HG03457 (cell line): ENCODE results near the gene MIA.
"Not testable (repeated sequence)": the region's sequence is repeated elsewhere in the genome, so short reads cannot be mapped to it uniquely, and the experiment has no call there.

Experiments
- ATAC-seq: cut with Tn5 transposase; IDR thresholded peaks from one replicate; pipeline ENCODE4 v1.9.1; 2021; ENCODE audit warnings: moderate number of reproducible peaks; ENCODE audit not compliant: unreplicated experiment

Gene MIA

DNA sequence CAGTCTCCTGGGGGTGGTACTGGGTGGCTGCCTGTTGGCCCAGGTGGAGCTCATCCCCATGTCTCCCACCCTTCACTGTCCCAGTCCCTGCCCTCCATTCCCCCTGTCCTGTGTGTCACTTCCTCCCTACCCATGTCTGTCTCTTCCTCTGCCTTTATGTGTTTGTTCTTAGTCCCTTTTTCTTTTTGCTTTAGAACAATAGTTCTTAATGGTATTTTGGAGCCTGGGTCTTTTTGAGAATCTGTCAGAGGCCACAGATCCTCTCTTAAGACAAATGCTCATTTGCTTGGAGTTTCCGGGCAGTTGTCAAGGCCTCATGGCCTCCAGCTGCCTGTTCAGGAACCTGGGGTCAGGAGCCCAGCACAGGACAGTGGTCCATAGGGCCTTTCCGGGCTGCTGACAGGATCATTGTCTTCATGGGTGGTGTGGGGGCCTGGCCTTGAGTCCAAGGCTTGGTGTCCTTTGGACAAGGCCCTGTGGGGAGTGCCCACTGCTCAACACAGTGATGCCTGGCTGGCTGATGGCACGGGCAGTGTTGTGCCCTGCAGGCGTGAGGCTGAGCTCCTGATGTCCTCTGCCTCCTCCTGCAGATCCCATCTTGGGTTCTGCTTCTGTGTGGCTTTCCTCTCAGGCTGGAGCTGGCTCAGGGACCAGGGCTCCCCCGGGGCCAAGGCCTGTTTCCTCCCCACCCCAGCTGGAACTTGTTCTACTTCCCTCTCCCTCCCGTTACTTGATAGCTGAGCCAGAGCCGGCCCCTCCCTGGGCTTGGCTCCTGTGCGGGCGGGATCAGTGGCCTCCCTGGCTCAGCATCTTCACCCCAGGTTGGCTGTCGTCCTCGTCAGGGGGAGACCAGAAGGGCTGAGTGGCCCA, 27.2 kb downstream of the MIA start:
- no peak for ATAC-seq

DNA sequence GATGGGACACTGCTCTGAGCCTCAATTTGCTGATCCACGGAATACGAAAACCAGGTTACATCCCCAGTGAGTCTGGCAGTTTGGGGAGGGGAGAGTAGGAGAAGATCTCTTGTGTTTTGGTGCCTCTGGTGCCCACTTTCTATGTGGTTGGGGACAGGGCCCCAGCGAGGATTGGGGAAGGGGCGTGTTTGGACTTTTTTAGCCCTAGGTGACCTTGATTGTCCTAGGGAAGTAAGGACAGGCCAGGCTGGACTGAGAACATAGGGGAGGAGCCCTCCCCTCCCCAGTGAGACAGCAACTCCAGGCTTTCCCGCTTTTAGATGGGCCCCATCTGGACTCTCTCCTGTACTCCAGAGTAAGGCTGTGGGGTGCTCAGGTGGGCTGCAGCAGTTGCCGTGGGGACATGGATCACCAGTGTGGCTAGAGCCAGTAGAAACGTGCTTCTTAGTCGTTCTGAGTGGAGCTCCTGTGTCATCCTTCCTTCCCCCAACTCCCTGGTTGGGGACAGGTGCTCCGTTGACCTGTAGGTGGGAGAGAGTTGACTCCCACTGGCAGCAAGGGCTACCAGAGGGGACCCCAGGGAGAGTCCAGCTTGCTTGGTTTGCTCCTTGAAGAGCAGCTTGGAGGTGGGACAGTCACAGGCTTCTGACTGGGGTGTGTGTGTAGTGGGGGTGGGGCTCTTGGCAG, 28.0 kb downstream of the MIA start:
- ATAC-seq = no peak

DNA sequence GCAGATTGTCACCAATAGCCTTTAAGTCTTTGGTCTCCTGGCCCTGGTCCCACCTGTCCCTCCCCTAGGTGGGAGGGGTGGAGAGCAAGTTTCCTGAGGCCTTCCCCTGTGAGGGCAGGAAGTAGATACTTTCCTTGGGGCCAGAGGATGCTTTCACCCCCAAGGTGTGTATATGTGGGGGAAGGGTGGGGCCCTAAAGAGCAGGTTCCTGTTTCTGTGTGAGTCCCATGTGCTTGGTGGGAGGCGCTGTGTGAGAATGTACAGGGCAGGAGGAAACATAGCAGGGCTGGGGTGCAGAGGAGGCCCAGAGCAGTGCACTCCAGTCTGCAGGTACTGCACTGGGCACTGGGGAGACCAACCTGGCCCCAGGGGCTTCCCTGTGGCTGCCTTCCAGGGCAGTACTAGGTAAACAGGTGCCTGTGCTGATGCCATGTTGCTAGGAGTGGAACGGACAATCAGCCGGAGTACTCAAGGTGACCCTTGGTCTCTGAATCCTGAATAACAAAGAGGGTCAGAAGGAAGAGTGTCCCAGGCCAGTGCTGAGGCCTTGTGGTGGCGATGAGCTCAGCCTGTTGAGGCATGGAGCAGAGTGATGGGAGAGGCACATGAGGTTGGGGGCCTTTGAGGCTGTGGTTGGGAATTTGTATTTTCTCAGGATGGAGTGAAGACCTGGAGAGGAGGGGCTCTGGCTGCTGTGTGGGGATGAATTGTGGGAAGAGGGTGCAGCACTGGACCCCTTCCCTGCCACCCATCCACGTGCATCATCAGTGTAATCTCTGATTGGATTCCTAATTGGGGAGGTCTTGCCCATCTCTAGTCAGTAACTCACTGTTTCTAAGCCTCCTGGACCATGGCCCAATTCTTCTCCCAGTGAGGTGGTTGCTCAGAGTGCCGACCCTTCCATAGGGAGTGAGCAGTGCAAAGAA, 28.8 kb downstream of the MIA start:
- ATAC-seq = no peak

DNA sequence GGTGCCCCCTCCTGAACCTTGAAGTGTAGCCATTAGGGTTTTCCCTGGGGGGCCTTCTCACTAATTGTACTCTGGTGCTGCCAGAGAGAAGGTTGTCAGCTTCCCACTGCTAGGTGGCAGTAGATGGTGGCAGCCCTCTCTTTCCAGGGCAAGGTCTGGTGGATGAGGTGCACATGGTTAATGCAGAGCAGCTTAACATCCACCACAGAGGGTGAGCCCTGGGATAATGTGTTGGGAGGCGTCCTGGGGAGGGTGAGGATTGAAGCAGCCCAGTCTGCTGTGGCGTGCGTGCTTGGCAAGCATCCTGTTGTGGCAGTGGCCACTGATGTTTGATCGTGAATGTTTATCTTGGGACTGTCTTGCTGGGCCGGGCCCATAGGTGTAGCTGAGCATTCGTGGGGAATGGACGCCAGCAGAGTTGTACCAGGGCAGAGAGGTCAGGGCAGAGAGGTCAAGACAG, 29.5 kb downstream of the MIA start:
- no peak for ATAC-seq

DNA sequence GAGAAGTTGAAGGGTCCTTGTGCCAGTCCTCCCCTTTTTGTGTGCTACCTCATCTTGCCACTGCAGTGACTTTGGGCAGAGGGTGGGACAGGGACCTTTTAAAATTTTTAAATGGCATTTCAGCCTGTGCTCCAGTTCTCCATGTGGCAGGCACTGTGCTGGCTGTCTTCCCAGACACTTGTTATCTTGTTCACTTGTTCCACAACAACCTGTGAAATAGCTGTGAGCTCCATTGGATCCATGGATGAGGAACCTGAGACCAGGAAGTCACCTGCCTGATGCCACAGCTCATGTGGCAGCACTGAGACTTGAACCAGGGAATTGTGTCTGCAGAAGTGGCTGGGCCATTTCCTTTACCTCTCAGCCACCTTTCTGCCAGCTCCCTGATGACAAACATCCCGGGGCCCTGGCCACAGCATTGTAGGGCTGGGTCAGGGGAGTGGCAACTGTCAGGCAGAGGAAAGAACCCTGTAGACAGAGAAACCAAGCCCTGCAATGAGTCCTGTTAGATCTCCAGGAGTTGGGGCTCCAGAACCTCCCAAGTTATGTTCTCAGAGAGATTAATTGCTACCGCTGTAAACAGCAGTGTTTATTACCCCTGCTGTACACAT, 30.0 kb downstream of the MIA start:
- no peak for ATAC-seq

DNA sequence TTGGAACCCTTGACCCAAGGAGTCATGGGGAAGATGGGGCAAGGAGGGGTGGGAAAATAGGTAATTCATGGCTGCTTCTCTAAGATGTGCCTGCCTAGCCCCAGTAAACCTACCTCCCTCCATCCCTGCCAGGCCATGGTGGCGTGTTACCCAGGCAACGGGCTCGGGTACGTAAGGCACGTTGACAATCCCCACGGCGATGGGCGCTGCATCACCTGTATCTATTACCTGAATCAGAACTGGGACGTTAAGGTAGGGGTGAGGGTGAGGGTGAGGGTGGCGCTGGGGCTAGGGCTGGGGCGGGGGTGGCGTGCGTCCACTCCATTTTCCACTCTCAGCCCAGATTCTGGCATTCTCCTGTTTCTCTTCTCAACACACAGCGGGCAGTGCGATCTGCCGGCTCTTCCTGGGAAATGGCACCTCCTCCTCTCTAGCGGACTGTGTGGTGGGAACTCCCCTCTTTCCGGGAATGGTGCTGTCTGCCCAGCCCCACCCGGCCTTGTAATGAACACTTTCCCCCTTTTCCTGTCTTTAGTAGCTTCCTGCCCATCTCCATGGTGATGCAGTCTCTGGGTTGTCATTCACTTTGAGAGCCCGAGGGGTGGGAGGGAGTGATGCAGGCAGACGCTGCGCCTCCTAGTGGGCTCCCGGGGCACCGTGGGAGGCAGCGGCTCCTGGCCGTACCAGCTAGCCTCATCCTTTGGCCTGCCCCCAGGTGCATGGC, 31.3 kb downstream of the MIA start:
- ATAC-seq = no peak

DNA sequence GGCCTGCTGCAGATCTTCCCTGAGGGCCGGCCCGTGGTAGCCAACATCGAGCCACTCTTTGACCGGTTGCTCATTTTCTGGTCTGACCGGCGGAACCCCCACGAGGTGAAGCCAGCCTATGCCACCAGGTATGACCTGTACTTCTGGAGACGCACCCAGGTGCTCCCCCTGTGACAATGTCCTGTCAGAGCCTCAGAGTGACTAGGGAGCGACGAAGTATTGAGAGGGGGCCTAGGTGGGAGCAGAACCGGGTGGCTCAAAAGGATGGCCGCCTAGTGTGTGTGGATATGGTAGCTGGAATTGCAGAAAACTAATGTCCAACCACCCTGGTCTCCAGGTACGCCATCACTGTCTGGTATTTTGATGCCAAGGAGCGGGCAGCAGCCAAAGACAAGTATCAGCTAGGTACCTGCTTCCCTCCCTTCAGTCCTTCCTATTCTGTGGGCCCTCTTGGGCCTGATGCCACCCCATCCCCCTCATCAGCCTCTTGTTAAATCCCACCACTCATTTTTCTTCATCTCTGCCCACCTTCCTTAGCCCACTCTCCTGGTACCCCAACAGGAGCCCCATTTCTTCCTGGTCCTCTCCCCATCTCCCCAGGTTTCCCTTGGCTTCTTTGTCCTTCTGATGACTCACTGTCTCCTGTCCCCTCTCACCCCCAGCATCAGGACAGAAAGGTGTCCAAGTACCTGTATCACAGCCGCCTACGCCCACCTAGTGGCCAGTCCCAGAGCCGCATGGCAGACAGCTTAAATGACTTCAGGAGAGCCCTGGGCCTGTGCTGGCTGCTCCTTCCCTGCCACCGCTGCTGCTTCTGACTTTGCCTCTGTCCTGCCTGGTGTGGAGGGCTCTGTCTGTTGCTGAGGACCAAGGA, 32.1 kb downstream of the MIA start:
- ATAC-seq = no peak

DNA sequence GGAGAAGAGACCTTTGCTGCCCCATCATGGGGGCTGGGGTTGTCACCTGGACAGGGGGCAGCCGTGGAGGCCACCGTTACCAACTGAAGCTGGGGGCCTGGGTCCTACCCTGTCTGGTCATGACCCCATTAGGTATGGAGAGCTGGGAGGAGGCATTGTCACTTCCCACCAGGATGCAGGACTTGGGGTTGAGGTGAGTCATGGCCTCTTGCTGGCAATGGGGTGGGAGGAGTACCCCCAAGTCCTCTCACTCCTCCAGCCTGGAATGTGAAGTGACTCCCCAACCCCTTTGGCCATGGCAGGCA, 32.7 kb downstream of the MIA start:
- ATAC-seq = no peak

DNA sequence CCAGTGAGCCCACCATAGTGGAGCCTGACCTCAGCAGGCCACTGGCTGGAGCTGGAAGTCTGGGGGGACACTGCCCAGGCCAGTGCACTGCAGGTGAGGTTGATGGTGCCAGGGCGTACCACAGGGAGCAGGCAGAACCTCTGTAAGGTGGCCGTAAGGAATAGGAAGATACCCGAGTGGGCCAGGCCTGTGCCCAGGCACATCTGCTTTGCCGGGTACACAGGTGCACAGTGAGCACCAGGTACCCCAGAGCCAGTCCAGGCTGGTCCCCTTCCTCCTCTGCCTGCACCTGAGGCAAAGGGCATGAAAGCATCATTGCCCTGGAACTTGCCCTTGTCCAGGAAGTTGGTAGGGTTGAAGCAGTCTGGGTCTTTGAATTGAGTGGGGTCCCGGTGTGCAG, 33.2 kb downstream of the MIA start:
- no peak for ATAC-seq

DNA sequence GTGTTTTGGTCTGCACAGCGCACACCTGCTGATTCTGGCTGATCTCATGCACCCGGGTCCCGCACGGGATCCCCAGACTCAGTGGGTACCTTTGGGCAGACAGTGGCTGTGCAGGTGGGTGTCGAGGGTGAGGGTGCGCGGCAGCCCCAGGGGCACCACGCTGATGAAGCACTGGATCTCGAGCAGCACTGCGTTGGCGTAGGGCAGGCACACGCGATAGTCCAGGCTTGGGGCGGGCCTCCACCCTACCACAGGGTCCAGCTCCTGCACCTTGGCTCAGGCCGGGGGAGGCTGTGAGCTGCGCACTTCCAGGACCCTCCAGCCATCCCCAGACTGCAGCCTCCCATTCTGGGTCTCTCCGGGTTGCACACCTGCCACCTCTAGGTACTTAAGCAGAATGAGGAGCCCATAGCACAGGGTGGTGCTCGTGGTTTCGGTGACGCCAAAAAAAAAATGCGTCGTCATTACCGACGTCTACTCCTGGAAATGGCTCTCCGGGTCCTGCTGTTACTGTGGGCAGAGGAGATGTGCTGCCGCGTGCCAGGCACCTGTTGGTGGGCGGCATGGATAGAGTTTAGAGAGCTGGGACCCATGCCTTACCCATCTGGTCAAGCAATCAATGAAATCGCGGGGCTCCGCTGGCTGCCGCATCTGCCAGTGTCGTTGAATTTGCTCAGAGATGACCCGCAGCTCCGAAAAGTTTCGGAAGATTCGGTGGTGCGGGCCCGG, 34.2 kb downstream of the MIA start:
- ATAC-seq = no peak

DNA sequence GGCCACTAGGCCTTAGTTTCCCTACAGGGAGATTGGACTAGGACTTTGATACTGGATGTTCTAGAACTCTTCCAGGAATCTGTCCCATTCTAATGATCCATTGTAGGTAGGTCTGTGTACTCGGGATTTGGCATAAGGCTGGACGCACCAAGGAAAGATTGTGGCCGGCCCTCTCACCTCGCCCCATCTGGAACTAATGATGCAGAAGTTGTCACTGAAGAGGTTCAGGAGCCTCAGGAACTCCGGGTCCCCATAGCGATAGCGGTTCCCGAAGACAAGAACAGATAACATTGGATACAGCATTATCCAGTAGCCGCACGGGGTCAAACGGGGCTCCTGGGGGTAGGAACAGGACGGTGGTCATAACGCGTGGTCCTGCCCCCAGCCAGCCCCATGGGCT, 34.8 kb downstream of the MIA start:
- ATAC-seq = no peak

DNA sequence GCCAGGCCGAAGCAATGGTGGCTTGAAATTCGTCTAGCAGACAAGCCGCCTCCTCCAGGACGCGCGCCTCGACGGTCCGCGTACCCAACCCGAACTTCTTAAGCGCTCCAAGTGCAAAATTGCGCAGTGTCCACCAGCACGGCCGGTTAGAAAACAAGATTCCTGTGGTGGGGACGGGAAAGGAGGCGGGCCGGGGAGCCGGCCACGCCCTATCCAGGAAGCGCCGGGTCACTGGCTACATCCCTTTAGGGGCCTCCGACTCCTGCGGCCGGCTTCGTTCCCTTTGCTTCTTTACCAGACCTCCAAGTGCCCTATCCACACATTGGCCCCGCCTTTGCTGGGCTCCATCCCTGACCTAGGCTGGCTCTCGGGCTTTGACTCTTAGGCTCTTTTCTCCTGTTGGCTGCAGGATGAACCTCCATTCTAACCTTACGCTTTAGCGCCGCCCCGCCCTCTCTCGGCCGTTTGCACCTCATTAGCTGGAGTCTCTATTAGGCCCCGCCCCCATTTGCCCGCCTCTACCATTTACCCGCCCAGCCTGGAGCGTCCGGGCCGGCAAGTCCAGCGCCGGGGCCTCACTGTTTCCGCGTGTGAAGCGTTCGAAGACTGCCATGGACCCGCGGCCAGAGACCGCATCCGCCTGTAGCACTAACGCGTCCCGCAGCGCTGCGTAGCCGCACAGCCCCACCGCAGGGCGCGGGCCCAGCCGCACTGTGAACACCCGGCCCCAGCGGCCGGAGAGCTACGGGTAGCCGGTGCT, 35.5 kb downstream of the MIA start:
- not testable (repeated sequence) for ATAC-seq

DNA sequence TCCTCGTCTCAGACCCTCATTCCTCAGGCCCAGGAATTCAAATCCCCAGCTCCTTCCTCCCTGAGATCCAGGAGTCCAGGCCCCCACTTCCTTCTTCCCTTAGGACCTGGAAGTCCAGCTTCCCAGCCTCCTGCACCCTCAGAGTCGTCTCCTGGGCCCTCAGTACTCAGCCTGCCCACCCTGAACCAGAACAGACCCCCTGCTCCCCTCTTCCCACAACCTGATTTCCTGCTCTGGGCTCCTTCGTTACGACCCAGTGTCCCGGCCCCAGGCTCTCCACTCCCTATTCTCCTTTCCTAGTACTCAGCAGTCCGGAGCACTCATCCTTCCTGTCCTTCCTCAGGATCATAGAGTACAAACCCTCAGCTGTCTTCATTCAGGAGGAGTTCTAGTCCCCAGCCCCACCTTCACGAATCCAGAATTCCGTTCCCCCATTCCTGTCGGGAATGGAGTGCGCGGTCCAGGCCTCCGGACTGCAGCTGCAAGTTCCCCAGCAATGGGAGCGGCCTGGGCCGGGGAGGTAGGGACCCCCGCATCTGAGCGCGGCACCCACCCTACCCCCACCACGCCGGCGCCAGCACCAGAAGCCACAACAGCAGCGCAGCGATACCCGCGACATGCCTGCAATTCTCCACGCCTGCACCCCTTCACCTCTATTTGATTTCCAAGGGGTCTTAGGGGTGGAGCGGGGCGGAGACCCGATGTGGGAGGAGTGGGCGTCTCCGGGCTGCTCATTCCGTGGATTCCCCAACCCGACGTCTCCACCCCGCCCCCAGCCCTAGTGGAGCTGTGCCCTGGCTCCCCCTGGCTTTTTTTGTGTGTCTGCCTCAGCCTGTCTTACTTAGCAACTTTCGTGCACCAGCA, 36.4 kb downstream of the MIA start:
- ATAC-seq = no peak

DNA sequence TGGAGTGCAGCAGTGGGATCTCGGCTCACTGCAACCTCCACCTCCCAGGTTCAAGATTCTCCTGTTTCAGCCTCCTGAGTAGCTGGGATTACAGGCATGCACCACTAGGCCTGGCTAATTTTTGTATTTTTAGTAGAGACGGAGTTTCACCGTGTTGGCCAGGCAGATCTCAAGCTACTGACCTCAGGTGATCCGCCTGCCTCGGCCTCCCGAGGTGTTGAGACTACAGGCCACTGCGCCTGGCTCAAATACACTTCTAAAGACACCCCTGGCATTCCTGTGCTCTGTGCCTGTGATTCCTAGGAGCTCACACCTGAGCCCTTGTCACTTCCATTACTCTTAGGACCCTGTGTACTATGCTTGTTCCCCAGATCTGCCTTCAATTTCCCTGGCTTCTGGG, 37.2 kb downstream of the MIA start:
- ATAC-seq = not testable (repeated sequence)

DNA sequence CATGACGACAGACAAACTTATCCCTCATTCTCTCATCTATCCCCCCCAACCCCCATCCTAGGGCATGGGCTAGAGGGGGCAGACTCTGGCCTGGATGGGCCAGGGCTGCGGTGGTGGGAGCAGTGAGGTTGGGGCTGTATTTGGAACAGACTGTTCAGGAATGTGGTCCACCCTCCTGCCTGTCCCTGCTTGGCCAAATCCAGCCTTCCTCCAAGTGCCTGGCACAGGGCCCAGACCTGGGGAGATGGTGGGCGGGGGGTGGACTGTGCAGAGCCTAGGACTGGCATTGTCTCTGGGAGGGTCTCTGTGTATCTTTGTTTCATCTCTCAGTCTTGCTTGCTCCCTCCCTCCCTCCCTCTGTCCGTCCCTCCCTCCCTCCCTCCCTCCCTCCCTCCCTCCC, 37.9 kb downstream of the MIA start:
- ATAC-seq = no peak

DNA sequence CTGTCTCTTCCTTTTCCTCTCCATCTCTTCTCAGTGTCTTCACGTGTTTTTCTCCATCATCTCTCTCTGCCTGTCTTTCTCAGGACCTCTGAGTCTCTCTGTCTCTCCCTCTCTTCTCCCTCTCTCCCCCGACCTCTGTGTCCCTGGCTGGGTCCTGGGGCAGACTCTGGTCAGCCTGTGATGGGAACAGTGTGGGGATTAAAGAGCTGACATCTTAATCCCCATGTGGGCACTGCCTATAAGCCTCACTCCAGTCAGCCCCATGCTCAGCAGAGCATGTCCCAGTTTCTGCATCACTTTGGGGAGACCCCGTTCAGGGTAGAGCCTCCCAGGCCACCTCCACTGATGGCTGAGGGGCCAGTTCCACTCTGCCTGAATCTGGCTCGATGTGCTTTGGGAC, 39.9 kb downstream of the MIA start:
- no peak for ATAC-seq
